CD4-positive, alpha-beta T cell treated with Interferon gamma for 1 hour (primary cell): Measurements from ENCODE around the gene BST1.

ENCODE experiments used
- DNase-seq: peaks from one replicate; pipeline ENCODE4 v3.0.0-alpha.2; 2020

Gene BST1

DNA sequence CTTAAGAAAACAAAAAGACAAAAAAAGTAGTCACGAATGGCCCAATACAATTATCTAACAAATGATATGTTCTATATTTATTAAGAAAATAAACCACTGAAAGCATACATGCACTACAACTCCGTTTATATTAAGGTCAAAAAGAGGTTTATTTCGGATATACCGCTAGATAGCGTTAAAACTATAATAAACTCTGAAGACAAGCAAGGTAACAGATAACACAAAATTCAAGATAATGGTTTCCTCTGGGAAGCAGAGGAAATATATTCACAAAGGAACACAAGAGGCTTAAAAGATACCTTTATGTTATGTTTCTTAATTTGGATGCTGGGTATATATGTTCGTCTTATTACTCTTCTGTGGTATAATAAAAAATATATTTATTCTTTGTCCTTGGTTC lies 26.0 kb upstream of the BST1 start:
- no peak for DNase-seq

DNA sequence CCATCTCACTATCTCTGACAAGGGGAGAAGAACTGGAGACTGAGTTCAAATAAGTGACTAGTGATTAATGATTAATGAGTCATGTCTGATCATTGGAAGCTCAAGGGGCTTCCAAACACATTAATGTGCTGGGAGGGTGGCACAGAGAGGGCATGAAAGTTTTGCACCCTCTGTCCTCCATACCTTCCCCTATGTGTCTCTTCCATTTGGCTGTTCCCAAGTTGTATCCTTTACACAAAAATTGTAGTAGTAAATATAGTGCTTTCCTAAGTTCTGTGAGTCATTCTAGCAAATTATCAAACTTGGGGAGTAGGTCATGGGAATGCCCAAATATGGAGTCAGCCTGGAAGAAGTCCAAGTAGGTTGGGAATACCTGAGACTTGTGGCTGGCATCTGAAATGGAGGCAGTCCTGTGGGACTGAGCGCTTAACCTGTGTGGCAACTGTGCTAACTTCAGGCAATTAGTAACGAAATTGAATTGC lies 25.3 kb upstream of the BST1 start:
- no peak for DNase-seq

- no peak for DNase-seq
These were observed 21.8 kb upstream of the BST1 start for GRCh38 chr4:15681067-15681371.

DNA sequence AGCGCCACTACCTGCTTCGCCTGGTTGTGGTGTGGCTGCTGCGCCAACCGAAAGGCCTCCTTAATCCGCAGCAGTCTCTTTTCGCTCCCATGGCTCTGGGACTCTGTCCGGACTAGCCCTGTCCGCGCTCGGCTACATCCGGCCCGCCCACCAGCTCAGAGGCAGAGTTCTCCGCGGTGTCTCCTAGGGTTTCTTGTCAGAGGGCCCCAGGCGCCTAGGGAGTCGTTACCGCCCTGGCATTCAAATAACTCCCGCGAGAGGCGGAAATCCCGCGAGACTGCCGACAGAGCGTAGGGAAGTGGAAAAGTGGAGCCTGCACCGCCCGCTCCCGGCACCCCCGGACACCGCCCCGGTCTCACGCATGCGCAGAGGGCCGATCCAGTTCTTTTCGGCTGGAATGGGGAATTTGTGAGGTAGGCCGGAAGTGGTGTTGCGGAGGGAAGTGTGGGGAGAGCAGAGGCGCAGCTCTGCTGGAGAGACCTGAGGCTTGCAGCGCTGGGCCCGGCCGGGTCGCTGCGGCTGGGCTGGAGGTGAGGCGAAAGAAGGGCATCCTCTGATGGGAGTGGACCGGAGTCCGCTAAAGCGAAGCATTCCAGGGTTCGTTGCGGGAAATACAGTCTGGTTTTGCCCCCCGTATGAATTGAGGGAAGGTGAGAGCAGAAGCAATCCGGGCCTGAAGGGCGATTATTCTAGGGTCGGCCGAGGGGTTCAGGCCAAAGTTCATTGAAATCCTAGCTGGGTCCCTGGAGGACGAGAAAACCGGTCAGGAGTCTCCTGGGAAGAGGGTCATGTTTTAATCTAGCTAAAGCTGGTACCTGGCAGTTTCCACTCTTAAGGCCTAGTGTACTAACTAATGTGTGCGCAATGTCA lies 21.3 kb upstream of the BST1 start, which contains the start of gene FAM200B:
TSS of gene FAM200B (plus strand) at position 456 of the 870 bp plus-strand sequence. CDS start 5,151 bp downstream, outside the sequence.
- peak; percentile 94 for DNase-seq

DNA sequence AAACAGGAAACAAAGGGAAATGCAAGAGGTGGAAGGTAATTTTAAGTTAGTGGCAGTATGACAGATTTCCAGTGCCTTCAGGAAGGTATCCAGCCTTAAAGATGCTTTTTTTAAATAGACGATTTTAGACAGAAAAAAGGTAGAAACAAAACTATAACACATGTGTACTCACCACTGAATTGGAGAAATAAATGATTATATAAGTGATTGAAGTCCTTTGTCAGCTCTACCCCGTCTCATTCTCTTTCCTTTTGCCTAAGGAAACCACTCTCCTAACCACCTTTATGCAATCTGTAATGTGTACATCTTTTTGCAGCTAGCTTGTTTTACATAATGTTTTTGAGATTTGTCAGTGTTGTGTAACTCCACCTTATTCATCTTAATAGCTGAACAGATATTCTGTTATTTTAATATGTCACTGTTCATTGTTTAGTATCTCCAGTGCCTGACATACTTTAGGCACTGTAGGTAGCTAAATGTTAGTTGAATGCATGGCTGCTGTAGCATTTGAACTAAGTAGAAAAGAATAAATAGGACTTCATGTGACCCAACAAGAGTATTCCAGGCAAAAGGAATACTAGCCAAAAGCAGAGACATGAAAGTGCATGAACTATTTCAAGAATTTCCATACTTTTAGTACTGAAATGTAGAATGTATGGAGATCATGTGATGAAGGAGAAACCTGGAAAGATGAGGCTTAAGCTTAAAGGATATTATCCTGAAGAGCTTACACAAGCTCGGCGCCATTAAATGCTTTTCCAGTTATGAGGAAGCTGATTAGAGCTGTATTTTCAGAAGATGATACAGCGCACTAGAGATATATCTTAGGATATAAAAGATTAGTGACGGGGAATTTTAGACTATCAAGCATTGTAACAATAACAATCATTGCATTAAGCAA lies 20.4 kb upstream of the BST1 start:
- DNase-seq = no peak

- no peak for DNase-seq
These were observed 19.7 kb upstream of the BST1 start for GRCh38 chr4:15683143-15683495.

- no peak for DNase-seq
These were observed 18.4 kb upstream of the BST1 start for GRCh38 chr4:15684498-15684897.

DNA sequence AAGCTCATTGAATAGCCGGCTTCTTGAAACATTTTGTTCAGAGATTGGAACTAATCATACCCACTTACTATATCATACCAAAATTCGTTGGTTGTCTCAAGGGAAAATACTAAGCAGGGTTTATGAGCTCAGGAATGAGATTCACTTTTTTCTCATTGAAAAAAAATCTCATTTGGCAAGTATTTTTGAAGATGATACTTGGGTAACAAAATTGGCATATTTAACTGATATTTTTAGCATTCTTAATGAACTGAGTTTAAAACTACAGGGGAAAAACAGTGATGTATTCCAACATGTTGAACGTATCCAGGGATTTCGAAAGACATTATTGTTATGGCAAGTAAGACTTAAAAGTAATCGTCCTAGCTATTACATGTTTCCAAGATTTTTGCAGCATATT lies 14.8 kb upstream of the BST1 start:
- no peak for DNase-seq

DNA sequence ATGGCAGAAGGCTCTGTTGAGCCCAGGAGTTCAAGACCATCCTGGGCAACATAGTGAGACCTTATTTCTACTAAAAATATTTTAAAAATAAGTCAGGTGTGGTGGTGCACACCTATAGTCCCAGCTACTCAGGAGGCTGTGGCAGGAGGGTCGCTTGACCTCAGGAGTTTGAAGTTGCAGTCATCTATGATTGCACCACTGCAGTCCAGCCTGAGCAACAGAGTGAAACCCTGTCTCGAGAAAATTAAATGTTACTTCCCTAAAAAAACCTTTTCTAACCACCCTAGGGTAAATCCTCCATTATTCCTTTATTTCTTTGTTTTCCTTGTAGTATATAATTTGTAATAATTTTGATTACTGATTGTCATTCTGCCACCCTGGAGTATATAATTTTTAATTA lies 13.3 kb upstream of the BST1 start:
- DNase-seq = peak; percentile 14

DNA sequence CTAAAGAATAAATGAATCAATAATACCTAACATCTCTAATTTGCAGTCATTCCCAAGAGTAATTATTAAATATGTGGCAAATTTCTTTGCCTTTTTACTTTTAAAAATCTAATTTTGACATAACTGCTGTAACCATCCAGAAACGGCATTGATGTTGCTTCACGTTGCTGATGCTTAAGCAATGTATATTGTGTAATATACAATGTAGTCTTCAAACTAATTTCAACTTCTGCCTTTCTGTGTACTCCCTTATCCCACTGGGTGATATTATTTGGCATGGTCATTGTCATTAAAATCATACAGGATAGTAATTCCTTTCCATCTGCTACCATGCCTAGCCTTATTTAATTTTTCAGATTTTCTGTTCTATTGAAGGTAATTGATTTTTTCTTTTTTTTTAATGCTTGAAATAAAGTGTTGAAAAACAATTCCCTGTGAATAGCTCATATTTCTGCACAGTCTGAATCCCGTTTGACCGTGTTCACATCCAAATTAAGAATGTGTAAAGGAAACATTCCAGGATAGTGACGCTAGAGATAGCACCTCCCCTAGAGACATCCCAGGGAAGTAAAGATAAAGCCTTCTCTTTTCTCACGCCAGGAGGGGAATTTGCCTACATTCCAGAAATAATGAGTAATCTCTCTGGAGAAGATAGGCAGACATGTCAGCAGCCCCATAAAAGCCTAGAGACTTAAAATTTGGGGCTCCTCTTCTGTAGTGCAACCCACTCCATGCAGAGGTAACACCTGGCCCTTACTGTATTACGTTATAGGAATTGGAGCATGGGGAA lies 12.7 kb upstream of the BST1 start:
- no peak for DNase-seq

DNA sequence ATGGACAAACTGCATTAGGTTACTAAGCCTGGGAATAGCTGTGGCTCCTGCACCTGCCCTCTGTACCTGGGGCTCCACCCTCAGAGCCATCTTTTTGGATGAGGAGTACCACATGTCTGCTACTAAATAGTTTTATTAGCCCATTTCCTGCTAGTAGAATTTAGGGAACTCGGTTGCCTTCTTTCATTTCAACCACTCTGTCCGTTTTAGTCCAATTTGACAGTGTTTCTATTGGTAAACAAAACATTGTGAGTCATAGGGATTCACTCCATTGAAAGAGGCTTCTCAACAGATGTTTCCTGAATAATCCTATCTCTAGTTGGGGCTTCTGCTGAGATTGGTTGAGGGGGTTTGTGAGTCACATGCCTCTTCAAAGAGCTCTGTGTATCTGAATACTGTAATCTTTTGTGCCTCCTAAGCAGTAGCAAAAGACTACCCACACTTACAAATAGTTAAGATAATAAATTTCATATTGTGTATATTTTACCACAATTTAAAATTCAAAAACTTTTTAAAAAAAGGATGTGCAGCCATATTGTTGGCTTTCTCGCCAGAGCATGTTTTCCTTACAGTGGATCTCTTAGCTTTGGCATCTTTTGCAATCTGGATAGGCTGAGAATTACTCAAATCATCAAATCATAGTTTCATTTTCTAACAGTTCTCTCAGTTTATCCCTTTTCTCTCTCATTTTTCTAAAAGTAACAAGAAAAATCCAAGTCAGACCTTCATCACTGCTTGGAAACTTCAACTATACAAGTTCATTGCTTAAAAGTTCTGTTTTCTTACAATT lies 11.3 kb upstream of the BST1 start:
- no peak for DNase-seq

DNA sequence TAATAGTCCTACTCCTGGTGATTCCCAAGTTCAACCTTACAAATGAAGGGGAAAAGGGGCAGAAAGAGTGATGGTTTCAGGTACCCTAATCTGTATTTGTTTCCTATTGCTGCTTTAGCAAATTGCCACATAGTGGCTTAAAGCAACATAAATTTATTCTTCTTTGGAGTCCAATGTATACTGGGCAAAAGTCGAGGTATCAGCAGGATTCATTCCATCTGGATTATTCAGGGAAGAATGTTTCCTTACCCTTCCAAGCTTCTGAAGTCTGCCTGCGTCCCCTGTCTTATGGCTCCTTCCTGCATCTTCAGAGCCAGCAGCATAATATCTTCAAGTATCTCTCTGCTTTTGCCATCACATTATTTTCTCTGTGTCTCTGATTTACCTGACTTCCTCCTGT lies 10.3 kb upstream of the BST1 start:
- no peak for DNase-seq

- no peak for DNase-seq
These were observed 8.4 kb upstream of the BST1 start for GRCh38 chr4:15694431-15694830.

DNA sequence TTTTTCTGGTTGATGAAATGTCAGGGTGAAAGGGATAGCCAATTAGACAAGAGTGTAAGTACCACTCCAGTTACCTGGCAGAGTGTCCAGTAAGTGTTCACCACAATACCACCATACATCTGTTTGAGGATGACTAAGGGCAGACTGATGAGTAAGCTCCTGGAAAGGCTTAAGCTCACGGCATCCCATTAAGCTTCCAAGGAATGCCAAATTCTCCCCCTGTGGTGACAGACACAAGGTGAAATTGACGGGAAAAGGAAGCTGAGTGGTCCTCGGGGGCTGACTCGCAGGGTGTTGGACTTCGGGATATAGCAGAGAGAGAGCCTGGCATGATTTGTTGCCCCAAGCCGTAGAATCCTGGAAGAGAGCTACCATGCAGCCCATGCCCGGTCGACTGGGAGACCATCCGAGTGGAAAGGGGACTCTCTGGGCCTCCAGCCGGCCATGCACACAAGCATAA lies 7.6 kb upstream of the BST1 start:
- no peak for DNase-seq

DNA sequence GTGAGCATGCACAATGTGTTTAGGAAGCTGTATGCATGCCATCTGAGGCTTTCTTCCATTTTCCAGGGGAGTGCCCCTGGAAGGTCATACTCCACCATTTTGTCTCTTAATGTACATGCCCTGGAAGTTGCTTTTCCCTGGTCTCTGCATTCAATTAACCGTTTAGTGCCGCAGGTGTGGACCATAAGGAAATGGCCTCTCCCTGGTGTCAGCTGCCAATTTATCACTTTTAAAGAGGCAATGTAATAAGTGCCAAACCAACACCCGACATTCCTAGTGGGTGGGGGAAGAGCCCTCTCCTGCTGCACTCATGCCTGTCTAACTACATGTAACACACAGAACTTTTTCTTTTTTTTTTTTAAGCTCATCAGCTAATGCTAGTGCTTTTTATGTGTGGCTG lies 7.1 kb upstream of the BST1 start:
- no peak for DNase-seq

DNA sequence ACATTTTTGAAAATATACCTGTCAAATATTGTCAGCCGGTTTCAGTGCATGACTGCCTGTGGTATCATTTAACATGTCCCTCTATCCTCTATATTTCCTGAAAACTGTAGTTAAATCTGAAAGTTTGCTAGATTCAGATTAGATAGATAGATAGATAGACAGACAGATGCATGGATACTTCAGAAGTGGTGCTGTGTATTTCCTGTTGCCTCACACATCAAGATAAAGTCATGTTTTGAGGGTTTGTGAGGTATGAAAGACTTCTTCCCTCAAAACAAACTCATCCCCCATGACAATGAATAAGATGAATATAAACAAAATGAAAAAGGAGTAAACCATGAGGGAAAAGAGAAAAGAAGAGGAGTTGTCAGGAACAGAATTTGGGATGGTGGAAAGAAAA lies 6.0 kb upstream of the BST1 start:
- DNase-seq = no peak

DNA sequence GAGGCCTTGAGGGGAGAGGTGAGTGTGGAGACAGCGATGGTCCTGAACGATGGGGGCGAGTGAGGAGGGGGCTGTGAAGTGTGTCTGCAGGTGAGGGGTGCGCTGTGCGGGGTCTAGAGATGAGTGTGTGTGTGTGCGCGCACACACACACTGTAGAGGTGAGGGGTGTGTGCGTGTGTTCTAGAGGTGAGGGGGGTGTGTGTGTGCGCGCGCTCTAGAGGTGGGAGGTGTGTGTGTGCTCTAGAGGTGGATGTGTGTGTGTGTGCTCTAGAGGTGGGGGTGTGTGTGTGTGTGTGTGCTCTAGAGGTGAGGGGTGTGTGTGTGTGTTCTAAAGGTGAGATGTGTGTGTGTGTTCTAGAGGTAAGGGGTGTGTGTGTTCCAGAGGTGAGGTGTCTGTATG lies 574 bp downstream of the BST1 start:
- DNase-seq = no peak

DNA sequence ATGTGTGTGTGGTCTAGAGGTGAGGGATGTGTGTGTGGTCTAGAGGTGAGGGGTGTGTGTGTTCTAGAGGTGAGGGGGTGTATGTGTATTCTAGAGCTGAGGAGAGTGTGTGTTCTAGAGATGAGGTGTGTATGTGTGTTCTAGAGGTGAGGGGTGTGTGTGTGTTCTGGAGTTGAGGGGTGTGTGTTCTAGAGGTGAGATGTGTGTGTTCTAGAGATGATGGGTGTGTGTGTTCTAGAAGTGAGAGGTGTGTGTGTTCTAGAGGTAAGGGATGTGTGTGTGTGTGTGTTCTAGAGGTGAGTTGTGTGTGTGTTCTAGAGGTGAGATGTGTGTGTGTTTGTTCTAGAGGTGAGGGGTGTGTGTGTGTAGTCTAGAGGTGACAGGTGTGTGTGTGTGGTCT lies 1.3 kb downstream of the BST1 start:
- no peak for DNase-seq

- no peak for DNase-seq
These were observed 3.9 kb downstream of the BST1 start for GRCh38 chr4:15706646-15707362.

GRCh38 chr4:15707363-15707715 lies 4.5 kb downstream of the BST1 start:
- no peak for DNase-seq

DNA sequence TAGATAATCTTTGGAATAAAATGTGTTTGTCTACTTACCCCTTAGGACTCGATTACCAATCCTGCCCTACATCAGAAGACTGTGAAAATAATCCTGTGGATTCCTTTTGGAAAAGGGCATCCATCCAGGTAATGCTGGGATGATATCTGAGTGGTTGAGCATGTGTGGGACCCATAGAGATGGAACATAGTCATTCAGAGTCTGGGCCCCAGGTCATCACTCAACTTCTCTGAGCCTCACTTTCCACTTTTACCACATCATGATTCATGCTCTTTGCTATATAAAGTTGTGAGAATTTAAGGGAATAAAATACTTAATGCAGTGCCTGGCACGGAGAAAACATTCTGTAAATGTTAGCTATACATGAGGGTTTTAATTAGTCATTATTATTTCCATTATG lies 8.9 kb downstream of the BST1 start:
- DNase-seq = no peak

GRCh38 chr4:15712214-15712613 lies 9.3 kb downstream of the BST1 start:
- no peak for DNase-seq
